SK-N-SH treated with all-trans-retinoic acid at 6 μM for 48 hours (cell line): ENCODE results near the gene NFKB1.

Experiments used
- ATAC-seq: fragments of 200-7000 bp; cut with Tn5 transposase; 3 replicates; pipeline ENCODE4 v1.9.1; 2020; ENCODE audit warnings: mild to moderate bottlenecking, moderate library complexity
- ARNTL ChIP-seq: fragments of 450-650 bp; formaldehyde crosslinking; IDR thresholded peaks from 2 replicates; pipeline ENCODE4 v1.5.0; 2020; ENCODE audit warnings: low read depth, mild to moderate bottlenecking, moderate library complexity, borderline replicate concordance
- BACH2 ChIP-seq: fragments of 250-450 bp; sonication (Bioruptor Pico); IDR thresholded peaks from 2 replicates; pipeline ENCODE4 v1.9.0; 2021; ENCODE audit warnings: mild to moderate bottlenecking, borderline replicate concordance
- CREB5 ChIP-seq: fragments of 250-450 bp; sonication (Bioruptor Pico); IDR thresholded peaks from 2 replicates; pipeline ENCODE4 v1.5.1; 2020; ENCODE audit warnings: low read depth, mild to moderate bottlenecking, moderate library complexity
- CSDC2 ChIP-seq: fragments of 250-450 bp; sonication (Bioruptor Pico); IDR thresholded peaks from 2 replicates; pipeline ENCODE4 v1.5.0; 2020; ENCODE audit warnings: mild to moderate bottlenecking, moderate library complexity
- GLIS3 ChIP-seq: fragments of 250-450 bp; sonication (Bioruptor Pico); IDR thresholded peaks from 2 replicates; pipeline ENCODE4 v1.5.0; 2020; ENCODE audit warnings: mild to moderate bottlenecking, moderate library complexity
- OSR1 ChIP-seq: fragments of 250-450 bp; sonication (Bioruptor Pico); IDR thresholded peaks from 2 replicates; pipeline ENCODE4 v1.8.0; 2022; ENCODE audit warnings: moderate library complexity, mild to moderate bottlenecking, inconsistent platforms
- PATZ1 ChIP-seq: fragments of 250-450 bp; sonication (Bioruptor Pico); IDR thresholded peaks from 2 replicates; pipeline ENCODE4 v1.8.0; 2020; ENCODE audit warnings: mild to moderate bottlenecking, moderate library complexity, borderline replicate concordance
- PPARA ChIP-seq: fragments of 250-450 bp; sonication (Bioruptor Pico); IDR thresholded peaks from 2 replicates; pipeline ENCODE4 v1.5.0; 2020; ENCODE audit warnings: mild to moderate bottlenecking, borderline replicate concordance
- RARB ChIP-seq: fragments of 250-450 bp; sonication (Bioruptor Pico); IDR thresholded peaks from 2 replicates; pipeline ENCODE4 v1.8.0; 2021; ENCODE audit warnings: mild to moderate bottlenecking, moderate library complexity
- SNAI2 ChIP-seq: fragments of 250-450 bp; sonication (Bioruptor Pico); IDR thresholded peaks from 2 replicates; pipeline ENCODE4 v1.5.0; 2020; ENCODE audit warnings: mild to moderate bottlenecking, moderate library complexity
- TCF4 ChIP-seq: fragments of 250-450 bp; sonication (Bioruptor Pico); IDR thresholded peaks from 2 replicates; pipeline ENCODE4 v1.8.0; 2021; ENCODE audit warnings: mild to moderate bottlenecking, moderate library complexity, borderline replicate concordance
- TOX ChIP-seq: fragments of 250-450 bp; sonication (Bioruptor Pico); IDR thresholded peaks from 2 replicates; pipeline ENCODE4 v1.8.0; 2021; ENCODE audit warnings: mild to moderate bottlenecking, moderate library complexity, borderline replicate concordance
- TSHZ2 ChIP-seq: fragments of 250-450 bp; sonication (Bioruptor Pico); IDR thresholded peaks from 2 replicates; pipeline ENCODE4 v1.5.0; 2020; ENCODE audit warnings: mild to moderate bottlenecking, moderate library complexity
- ZC3H10 ChIP-seq: fragments of 250-450 bp; sonication (Bioruptor Pico); IDR thresholded peaks from 2 replicates; pipeline ENCODE4 v1.5.1; 2021; ENCODE audit warnings: mild to moderate bottlenecking, moderate library complexity
- ZFP3 ChIP-seq: fragments of 250-450 bp; sonication (Bioruptor Pico); IDR thresholded peaks from 2 replicates; pipeline ENCODE4 v1.5.0; 2020; ENCODE audit warnings: mild to moderate bottlenecking, moderate library complexity
- ZNF565 ChIP-seq: fragments of 450-650 bp; formaldehyde crosslinking; conservative IDR thresholded peaks from 2 replicates; pipeline ENCODE4 v1.5.0; 2020; ENCODE audit warnings: low read depth, mild to moderate bottlenecking, moderate library complexity
- ZNF70 ChIP-seq: fragments of 450-650 bp; formaldehyde crosslinking; IDR thresholded peaks from 2 replicates; pipeline ENCODE4 v1.5.0; 2020; ENCODE audit warnings: mild to moderate bottlenecking, moderate library complexity
- ZNF8 ChIP-seq: fragments of 450-650 bp; formaldehyde crosslinking; IDR thresholded peaks from 2 replicates; pipeline ENCODE4 v1.5.0; 2020; ENCODE audit warnings: mild to moderate bottlenecking, moderate library complexity
- TF ChIP-seq, protein P1 (sequence below): fragments of 250-450 bp; sonication (Bioruptor Pico); IDR thresholded peaks from 2 replicates; pipeline ENCODE4 v1.8.0; 2021; ENCODE audit warnings: low read depth, mild to moderate bottlenecking, moderate library complexity, borderline replicate concordance

NFKB1 gene

DNA sequence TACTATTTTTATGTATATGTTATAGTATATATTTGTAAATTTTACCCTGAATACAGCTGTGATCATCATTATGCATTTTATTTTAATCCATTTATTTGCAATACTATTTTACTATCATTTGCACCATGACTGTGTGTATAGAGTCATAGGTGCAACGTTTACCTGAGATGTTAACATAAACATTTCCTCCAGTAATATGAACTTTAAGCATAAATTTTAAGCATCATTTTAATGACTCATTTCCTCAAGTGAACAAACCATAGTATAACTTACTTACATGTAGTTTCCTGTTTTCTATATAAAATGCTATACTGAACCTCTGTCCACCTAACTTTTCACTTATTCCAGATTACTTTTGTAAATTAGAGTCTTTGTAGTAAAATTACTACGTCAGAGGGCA lies 92.8 kb downstream of the NFKB1 start:
- no peak for TF ChIP-seq CREB5 (CRISPR knock-in tag)
- TF ChIP-seq ZNF8 (CRISPR knock-in tag): no peak
- no peak for TF ChIP-seq TSHZ2
- TF ChIP-seq TOX: no peak
- no peak for TF ChIP-seq ZFP3 (CRISPR knock-in tag)
- no peak for TF ChIP-seq ZNF70 (CRISPR knock-in tag)
- TF ChIP-seq, protein P1, sequence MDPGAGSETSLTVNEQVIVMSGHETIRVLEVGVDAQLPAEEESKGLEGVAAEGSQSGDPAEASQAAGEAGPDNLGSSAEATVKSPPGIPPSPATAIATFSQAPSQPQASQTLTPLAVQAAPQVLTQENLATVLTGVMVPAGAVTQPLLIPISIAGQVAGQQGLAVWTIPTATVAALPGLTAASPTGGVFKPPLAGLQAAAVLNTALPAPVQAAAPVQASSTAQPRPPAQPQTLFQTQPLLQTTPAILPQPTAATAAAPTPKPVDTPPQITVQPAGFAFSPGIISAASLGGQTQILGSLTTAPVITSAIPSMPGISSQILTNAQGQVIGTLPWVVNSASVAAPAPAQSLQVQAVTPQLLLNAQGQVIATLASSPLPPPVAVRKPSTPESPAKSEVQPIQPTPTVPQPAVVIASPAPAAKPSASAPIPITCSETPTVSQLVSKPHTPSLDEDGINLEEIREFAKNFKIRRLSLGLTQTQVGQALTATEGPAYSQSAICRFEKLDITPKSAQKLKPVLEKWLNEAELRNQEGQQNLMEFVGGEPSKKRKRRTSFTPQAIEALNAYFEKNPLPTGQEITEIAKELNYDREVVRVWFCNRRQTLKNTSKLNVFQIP (CRISPR knock-in tag): no peak
- TF ChIP-seq RARB (CRISPR knock-in tag): no peak
- TF ChIP-seq ZNF565 (CRISPR knock-in tag): no peak
- TF ChIP-seq OSR1 (CRISPR knock-in tag): no peak
- TF ChIP-seq PATZ1 (CRISPR knock-in tag): no peak
- TF ChIP-seq PPARA (CRISPR knock-in tag): no peak
- no peak for TF ChIP-seq BACH2 (CRISPR knock-in tag)
- no peak for TF ChIP-seq ARNTL (CRISPR knock-in tag)
- no peak for TF ChIP-seq ZC3H10
- no peak for TF ChIP-seq SNAI2
- TF ChIP-seq GLIS3 (CRISPR knock-in tag): no peak
- TF ChIP-seq TCF4: no peak
- TF ChIP-seq, all 23 proteins: peak for 0
- ATAC-seq: no peak

GRCh38 chr4:102596532-102596931 lies 95.4 kb downstream of the NFKB1 start:
- ATAC-seq: no peak

More at GRCh38 chr4:102596532-102596931, 95.4 kb downstream of the NFKB1 start:
- no peak for TF ChIP-seq ZFP3 (CRISPR knock-in tag)
- no peak for TF ChIP-seq ZNF565 (CRISPR knock-in tag)
- TF ChIP-seq OSR1 (CRISPR knock-in tag): no peak
- no peak for TF ChIP-seq GLIS3 (CRISPR knock-in tag)
- TF ChIP-seq CSDC2 (CRISPR knock-in tag): no peak
- no peak for TF ChIP-seq RARB (CRISPR knock-in tag)
- no peak for TF ChIP-seq TOX
- no peak for TF ChIP-seq ZNF70 (CRISPR knock-in tag)
- TF ChIP-seq TSHZ2: no peak
- no peak for TF ChIP-seq PPARA (CRISPR knock-in tag)
